Stomach (tissue), 4 donors: ENCODE results near the gene PARP4.

Experiments
- CTCF ChIP-seq, 7 experiments: fragments of 450-650 bp in 4 of 7; fragments of 200-600 bp in 3 of 7; sonication (generic) in 3 of 7; IDR thresholded peaks; one replicate each; pipeline ENCODE4 v1.5.1; 2016 to 2019; ENCODE audit warnings: antibody characterized with exemption in 7 of 7, control low read depth in 2 of 7, mild to moderate bottlenecking in 1 of 7
- EP300 ChIP-seq: sonication (generic); formaldehyde crosslinking; IDR thresholded peaks from one replicate; pipeline ENCODE4 v1.6.1; 2017; ENCODE audit warnings: antibody characterized with exemption
- POLR2A ChIP-seq, 4 donors: fragments of 450-650 bp; IDR thresholded peaks; one replicate each; pipeline ENCODE4 v1.6.1; 2016; ENCODE audit warnings: antibody characterized with exemption in 4 of 4, control low read depth in 2 of 4, mild to moderate bottlenecking in 1 of 4, moderate library complexity in 1 of 4
- POLR2AphosphoS5 ChIP-seq, 3 donors: sonication (generic); formaldehyde crosslinking; IDR thresholded peaks; one replicate each; pipeline ENCODE4 v1.6.1; 2016; ENCODE audit warnings: antibody characterized with exemption in 3 of 3

GRCh38 chr13:24460256-24460655 is 52.3 kb downstream of the PARP4 start:
- no peak for TF ChIP-seq CTCF (IDR thresholded peaks at IDR 0.05)
- no peak for TF ChIP-seq POLR2A (IDR thresholded peaks at IDR 0.05)
- no peak for TF ChIP-seq POLR2AphosphoS5 (IDR thresholded peaks at IDR 0.05)
- TF ChIP-seq EP300: no peak
